Measurements from ENCODE around the gene TMOD4.

GRCh38 chr1:151199873-151200581, 24.2 kb upstream of the TMOD4 start:
- TF ChIP-seq CC2D1A (CRISPR knock-in tag; IDR thresholded peaks at IDR 0.05) (no peak), E2F5 (CRISPR knock-in tag; conservative IDR thresholded peaks at IDR 0.05) (no peak), ZBTB3 (CRISPR knock-in tag; IDR thresholded peaks at IDR 0.05; ENCODE audit: borderline replicate concordance, low read depth) (no peak), ZNF576 (CRISPR knock-in tag; IDR thresholded peaks at IDR 0.05) (no peak), USF2 (IDR thresholded peaks at IDR 0.05; ENCODE audit: low read depth, low read length) (no peak), USF2 (CRISPR knock-in tag; IDR thresholded peaks at IDR 0.05; ENCODE audit: borderline replicate concordance) (no peak), ZMAT5 (CRISPR knock-in tag; IDR thresholded peaks at IDR 0.05; ENCODE audit: borderline replicate concordance, low read depth) (no peak)
- TF ChIP-seq, protein P1, sequence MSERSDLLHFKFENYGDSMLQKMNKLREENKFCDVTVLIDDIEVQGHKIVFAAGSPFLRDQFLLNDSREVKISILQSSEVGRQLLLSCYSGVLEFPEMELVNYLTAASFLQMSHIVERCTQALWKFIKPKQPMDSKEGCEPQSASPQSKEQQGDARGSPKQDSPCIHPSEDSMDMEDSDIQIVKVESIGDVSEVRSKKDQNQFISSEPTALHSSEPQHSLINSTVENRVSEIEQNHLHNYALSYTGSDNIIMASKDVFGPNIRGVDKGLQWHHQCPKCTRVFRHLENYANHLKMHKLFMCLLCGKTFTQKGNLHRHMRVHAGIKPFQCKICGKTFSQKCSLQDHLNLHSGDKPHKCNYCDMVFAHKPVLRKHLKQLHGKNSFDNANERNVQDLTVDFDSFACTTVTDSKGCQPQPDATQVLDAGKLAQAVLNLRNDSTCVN (CRISPR knock-in tag; IDR thresholded peaks at IDR 0.05; ENCODE audit: borderline replicate concordance) = no peak
- TF ChIP-seq, protein P2, sequence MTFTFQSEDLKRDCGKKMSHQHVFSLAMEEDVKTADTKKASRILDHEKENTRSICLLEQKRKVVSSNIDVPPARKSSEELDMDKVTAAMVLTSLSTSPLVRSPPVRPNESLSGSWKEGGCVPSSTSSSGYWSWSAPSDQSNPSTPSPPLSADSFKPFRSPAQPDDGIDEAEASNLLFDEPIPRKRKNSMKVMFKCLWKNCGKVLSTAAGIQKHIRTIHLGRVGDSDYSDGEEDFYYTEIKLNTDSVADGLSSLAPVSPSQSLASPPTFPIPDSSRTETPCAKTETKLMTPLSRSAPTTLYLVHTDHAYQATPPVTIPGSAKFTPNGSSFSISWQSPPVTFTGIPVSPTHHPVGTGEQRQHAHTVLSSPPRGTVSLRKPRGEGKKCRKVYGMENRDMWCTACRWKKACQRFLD (CRISPR knock-in tag; IDR thresholded peaks at IDR 0.05; ENCODE audit: borderline replicate concordance) = no peak
- TF ChIP-seq, protein P3, sequence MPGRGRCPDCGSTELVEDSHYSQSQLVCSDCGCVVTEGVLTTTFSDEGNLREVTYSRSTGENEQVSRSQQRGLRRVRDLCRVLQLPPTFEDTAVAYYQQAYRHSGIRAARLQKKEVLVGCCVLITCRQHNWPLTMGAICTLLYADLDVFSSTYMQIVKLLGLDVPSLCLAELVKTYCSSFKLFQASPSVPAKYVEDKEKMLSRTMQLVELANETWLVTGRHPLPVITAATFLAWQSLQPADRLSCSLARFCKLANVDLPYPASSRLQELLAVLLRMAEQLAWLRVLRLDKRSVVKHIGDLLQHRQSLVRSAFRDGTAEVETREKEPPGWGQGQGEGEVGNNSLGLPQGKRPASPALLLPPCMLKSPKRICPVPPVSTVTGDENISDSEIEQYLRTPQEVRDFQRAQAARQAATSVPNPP (CRISPR knock-in tag; IDR thresholded peaks at IDR 0.05) = no peak

Measured in HepG2 (cell line).